ENCODE results near the gene FRZB.

DNA sequence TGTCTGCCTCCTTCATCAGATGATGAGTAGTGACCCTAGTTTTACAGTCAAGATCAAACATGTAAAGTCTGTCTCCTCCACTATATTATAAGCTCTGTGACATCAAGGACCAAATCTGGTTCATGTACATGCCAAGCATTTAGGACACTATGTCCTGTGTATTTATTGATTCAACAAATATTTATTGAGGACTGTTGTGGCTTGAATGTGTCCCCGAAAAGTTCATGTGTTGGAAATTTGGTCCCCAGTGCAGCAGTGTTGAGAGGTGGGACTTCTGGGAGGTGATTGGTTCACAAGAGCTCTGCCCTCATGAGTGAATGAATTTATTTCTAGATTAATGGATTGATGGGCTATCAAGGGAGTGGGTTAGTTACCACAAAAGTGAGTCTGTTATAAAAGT is 46.6 kb upstream of the FRZB start:
- TF ChIP-seq, protein P1, sequence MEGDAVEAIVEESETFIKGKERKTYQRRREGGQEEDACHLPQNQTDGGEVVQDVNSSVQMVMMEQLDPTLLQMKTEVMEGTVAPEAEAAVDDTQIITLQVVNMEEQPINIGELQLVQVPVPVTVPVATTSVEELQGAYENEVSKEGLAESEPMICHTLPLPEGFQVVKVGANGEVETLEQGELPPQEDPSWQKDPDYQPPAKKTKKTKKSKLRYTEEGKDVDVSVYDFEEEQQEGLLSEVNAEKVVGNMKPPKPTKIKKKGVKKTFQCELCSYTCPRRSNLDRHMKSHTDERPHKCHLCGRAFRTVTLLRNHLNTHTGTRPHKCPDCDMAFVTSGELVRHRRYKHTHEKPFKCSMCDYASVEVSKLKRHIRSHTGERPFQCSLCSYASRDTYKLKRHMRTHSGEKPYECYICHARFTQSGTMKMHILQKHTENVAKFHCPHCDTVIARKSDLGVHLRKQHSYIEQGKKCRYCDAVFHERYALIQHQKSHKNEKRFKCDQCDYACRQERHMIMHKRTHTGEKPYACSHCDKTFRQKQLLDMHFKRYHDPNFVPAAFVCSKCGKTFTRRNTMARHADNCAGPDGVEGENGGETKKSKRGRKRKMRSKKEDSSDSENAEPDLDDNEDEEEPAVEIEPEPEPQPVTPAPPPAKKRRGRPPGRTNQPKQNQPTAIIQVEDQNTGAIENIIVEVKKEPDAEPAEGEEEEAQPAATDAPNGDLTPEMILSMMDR (conservative IDR thresholded peaks at IDR 0.05 in 1 of 2, IDR thresholded peaks at IDR 0.05 in 1 of 2; ENCODE audit: low read depth in 1 of 2, low read length in 2 of 2), result no peak
- no peak for TF ChIP-seq EZH2 (IDR thresholded peaks at IDR 0.05; ENCODE audit: low read length, missing control alignments)
